SKM-1 treated with dmso at 0.1 percent for 144 hours (cell line): ENCODE measurements around the gene PTCD2.
A peak's percentile ranks its signal among the peaks of the same experiment; 100 is the strongest.
"Not testable (repeated sequence)": the region's sequence is repeated elsewhere in the genome, so short reads cannot be mapped to it uniquely, and the experiment has no call there.

Experiments
- DNase-seq: peaks from one replicate; lab custom pipeline; 2025; ENCODE audit not compliant: unreplicated experiment; lab: John Stamatoyannopoulos, UW

The PTCD2 gene

DNA sequence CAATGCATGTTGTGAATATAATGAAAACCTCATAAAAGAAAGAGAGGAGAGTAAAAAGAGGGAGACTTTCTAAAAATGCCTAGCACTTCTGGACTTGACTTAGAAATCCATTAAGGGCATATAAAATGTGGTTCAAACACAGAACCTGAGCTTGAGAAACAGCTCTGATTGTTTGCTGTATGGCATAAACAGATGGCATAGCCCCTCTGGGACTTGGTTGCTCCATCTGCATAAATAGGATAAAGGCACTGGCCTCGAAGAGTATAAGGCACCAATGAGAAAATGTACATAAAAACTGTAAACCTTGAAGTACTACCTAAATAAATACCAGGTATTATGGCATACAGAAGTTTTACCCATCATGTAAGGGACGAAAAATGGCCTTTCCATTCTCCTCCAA lies 23.9 kb upstream of the PTCD2 start:
- DNase-seq = no peak

DNA sequence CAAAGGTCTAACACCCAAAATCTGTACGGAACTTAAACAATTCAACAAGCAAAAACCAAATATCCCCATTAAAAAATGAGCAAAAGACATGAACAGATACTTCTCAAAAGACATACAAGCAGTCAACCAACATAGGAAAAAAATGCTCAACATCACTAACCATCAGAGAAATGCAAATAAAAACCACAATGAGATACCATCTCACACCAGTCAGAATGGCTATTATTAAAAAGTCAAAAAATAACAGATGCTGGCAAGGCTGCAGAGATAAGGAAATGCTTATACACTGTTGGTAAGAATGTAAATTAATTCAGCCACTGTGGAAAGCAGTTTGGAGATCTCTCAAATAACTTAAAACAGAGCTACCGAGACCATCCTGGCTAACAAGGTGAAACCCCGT lies 22.0 kb upstream of the PTCD2 start:
- DNase-seq = not testable (repeated sequence)

DNA sequence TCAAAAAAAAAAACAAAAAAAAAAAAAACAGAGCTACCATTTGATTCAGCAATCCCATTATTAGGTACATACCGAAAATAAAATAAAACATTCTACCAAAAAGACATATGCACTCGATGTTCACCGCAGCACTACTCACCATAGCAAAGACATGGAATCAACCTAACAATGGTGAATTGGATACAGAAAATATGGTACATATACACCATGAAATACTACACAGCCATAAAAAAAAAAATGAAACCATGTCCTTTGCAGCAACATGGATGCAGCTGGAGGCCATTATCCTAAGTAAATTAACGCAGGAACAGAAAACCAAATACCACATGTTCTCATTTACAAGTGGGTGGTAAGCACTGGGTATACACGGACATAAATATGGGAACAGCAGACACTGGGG lies 21.5 kb upstream of the PTCD2 start:
- DNase-seq = no peak

- DNase-seq = no peak
Observed at GRCh38 chr5:72300590-72301339, 19.4 kb upstream of the PTCD2 start.

- no peak for DNase-seq
Observed at GRCh38 chr5:72301557-72301956, 18.6 kb upstream of the PTCD2 start.

DNA sequence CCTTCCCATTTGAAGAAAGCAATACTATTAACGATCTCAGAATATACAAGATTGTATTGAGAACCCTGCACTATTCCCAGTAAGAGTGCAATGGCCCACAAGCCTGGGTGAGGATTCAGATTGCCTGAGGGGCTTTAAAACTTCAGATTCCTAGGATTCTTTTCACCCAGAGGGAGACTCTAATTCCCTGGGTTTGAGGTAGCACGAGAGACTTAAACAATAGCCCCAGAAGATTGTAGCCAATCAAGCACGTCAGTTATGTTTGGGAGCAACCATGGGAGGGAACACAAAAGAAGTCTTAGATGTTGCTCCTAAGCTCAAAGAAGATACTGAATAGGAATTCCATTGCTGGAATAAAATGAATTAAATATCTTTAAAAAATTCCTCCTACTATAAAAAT lies 18.0 kb upstream of the PTCD2 start:
- DNase-seq = no peak

DNA sequence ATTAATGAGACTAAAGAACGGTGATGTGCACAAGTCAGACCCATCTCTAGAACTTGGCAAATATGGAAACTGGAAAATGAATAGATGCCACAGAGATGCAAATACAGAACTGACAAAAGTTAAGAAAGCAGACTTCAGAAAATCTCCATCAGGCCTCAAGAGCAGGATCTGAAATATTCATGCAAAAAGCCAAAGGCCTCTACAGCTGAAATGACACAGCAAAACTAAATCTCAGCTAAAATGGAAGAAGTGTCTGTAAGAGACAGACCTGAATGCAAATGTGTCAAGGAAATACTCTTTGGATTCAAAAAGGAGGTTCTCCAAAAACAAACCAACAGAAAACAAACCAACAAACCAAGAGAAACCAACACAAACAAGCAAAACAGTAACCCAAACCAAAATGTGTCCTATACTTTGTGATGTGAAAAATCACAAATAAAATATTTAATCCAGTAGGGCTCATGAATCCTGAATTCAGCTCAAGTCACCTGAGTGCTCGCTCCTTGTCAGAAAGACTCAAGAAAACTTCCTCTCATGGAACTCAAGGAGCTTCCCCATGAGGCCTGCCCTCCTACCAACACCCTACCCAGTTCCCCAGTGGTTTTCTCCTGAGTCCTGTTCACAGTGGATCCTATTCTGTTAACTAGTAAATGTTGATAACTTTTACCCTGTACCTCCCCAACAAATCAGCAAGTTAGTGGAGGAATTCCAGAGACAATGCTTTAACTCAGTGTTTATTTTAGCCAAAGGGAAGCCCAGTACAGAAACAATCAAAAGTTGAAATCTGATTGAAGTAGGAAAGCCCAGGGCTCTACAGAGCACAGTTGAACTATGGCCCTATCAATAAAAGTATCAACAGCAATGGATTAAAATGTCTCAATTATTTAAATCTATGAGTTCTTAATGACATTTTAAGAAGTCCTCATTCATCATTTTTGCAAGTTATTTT lies 14.7 kb upstream of the PTCD2 start:
- no peak for DNase-seq

DNA sequence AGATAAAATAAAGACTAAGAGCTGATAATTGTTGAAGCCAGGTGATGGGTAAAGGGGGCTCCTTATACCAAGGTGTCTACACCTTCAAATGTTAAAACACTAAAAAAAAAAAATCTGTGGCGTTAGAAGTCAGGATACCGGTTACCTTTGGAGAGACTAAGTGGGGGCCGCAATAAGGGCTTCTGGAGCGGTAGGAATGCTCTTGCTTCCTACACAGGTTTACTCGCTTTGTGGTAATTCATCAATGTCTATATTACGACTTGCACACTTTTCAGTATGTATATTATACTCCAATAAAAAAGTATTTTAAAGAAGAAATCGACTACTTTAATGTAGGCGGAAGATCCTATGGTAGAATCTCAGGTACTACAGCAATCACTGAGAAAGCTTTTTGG lies 12.6 kb upstream of the PTCD2 start:
- DNase-seq = no peak

DNA sequence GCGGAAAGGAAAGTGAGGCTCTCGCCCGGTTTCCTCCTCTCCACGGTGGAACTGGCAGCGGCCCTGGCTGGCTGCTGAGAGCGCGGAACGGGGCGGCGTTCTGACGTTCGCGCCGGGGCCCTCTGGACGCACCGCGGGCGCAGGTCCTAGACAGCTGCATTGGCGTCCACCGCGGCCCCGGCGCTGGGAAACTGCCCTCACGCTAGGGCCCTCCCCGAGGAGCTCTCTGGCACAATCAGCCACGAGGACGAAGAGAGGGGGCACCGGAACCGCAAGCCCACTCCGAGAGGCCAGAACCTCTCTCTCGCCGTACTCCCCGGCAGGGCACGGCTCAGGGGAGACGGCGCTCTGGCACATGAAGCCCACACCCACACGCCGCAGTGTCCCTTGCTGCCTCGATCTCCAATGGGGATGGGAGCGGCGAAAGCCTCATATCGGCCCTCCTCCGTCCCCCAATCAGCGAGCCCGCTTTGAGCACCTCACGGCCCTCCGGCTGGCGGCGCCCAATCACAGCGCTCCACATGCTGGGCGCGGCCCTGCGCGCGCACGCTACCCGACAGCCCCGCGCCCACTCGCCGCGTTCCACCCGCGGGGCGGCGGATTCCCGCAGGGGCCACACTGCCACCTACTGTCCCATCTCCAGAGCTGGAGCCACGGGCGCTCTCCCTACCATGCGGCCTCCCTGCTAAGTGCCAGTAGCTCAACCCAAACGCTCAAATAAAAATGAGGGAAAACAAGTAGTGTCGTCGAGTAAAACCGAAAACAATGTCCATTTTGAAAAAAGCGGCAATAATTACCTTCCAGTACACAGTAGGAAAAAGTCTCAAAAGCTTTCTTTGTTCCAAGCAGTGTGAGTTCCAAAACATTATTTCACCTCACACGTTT lies 12.0 kb upstream of the PTCD2 start:
- DNase-seq = peak; percentile 96

GRCh38 chr5:72308853-72309191 lies 11.4 kb upstream of the PTCD2 start:
- DNase-seq = no peak

GRCh38 chr5:72313141-72313540 lies 7.0 kb upstream of the PTCD2 start:
- DNase-seq = no peak

DNA sequence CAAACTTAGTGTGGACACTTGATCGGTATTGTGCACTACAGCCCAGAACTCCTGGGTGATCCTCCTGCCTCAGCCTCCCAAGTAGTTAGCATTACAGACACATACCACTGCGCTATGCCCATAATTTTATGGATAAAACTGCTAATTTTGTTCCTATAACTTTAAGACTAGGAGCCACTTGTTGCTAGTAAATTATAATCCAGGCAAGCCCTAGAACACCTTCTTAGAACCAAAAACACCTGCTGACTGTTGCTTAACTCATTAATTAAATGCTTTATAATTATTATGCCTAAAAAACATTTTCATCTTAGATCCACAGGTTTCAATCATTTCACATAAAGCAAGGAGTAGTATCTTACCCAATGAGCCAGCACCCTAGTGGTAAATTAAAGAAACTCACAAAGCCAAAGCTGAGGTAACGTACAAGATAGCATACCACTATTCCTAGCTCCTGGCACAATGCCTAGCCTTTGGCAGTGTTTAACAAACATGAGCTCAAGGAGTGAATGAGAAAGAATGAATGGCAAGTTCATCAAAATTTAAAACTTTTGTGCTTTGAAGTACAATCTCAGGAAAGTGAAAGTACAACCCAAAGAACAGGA lies 5.5 kb upstream of the PTCD2 start:
- no peak for DNase-seq

DNA sequence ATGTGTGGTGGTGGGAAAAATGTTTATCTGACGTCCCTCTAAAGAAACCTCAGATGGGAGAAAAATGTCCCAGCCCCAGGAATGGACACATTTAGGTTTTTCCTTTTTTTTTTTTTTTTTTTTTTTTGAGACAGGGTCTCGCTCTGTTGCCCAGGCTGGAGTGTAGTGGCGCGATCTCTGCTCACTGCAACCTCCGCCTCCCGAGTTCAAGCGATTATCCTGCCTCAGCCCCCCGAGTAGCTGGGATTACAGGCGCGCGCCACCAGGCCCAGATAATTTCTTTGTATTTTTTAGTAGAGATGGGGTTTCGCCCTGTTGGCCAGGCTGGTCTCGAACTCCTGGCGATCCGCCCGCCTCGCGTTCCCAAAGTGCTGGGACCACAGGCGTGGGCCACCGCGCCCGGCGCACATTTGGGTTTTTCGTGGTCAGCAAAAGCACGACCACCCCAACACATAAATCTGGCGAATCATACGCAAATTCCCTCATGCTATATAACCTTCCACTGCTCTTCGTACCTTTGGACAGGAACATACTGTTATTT lies 668 bp upstream of the PTCD2 start:
- DNase-seq = not testable (repeated sequence)

DNA sequence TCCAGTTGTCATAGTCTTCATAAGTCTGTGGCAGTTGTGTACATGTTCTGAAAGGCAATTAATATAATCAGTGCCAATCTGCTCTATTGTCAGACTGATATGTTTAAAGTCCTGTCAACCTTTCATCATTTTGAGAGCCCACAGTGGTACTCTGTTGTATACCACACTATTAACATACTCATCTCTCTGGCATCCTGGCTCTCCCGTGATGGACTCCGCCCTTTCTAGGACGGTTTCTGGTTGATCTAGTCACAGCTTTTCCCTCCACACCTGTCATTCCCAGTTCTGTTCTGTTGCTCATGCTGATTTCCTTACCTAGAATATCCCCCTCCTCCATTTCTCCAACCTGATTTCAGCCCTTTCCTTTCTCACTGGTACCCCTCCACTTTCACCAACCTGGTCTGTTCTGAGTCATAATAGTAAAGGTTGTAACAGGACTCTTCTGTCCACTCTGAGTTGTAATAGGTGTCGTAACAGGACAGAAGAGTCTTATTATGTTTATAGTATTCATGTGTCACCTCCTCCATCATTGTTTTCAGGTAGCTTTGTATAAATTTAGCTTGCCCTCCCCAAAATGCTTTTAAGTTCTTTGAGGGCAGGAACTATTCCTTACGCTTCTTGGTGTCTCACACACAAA lies 4.1 kb downstream of the PTCD2 start:
- DNase-seq = no peak

DNA sequence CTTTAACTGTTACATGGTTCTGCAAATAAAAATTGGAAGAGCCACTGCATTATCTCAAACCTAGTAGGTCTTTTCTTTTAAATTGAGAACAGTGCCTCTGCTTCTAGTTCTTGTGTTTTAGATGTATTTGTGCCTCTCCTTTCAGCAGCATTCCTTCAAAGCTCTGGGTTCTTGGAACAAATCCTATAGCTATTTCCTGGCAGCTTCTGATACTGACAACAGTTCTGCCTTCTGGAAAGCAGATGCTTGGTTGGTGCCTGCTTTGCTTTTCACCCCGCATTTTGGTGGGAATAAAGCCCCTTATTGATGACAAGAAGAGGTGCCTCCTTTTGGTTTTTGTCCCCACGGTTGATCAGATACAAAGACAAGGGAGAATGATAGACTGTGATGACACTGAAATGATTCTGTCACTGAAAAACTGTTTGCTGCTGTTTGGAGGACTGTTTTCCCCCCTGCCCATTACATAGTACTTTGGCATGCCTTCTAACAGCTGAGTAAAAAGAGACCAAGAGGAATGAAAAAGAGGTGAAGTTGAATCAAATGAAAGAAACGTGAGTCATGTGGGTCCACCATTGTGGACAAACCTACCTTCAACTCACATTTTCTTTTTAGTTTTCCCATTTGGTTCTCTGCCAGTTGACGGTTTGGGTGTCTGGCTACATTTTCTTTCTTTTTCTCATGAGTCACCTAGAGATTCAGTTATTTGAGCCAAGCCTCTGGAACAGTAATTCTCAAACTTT lies 5.6 kb downstream of the PTCD2 start:
- DNase-seq = no peak

DNA sequence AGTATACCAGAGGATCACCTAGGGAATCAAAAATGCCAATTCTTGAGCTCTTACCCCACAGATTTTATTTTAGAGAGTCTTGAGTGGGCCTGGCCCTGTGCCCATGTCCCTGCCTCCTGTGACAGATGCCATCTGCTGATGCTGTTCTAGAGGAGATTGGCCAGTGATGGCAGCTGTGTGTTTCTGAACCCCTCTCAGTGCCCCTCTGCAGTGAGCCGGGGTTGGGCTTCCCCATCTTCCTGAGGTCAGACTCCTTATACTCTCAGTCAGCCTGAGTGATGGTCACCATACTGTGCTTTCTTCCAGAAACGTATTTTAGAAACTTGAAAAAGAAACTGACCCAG lies 6.1 kb downstream of the PTCD2 start:
- no peak for DNase-seq

GRCh38 chr5:72328172-72328571 lies 8.0 kb downstream of the PTCD2 start:
- no peak for DNase-seq

DNA sequence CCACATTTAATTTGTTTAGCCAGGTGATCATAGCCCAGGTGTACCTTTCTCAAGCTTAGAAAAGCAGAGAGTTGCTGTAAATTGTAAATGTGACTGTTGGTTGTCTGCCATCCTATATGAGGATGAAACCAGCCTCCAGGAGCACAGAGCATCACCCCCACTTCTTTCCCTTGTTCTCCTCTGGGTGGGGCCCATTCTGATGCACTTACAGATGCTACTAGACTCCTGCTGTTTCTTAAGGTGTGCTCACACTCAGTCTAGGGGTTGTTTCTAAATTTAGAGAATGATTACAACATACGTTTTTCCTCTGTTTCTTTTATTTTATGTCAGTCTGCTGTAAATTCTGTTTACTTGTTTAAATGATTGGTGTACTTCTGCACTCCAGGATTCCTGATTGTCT lies 10.5 kb downstream of the PTCD2 start:
- no peak for DNase-seq

GRCh38 chr5:72337159-72337558 lies 17.0 kb downstream of the PTCD2 start:
- no peak for DNase-seq
